HG02885 (cell line): Measurements from ENCODE around the gene MTNR1A.

Experiments
- ATAC-seq: cut with Tn5 transposase; IDR thresholded peaks from one replicate; pipeline ENCODE4 v1.9.1; 2021; ENCODE audit warnings: mild to moderate bottlenecking; ENCODE audit not compliant: unreplicated experiment, poor library complexity

The MTNR1A gene

DNA sequence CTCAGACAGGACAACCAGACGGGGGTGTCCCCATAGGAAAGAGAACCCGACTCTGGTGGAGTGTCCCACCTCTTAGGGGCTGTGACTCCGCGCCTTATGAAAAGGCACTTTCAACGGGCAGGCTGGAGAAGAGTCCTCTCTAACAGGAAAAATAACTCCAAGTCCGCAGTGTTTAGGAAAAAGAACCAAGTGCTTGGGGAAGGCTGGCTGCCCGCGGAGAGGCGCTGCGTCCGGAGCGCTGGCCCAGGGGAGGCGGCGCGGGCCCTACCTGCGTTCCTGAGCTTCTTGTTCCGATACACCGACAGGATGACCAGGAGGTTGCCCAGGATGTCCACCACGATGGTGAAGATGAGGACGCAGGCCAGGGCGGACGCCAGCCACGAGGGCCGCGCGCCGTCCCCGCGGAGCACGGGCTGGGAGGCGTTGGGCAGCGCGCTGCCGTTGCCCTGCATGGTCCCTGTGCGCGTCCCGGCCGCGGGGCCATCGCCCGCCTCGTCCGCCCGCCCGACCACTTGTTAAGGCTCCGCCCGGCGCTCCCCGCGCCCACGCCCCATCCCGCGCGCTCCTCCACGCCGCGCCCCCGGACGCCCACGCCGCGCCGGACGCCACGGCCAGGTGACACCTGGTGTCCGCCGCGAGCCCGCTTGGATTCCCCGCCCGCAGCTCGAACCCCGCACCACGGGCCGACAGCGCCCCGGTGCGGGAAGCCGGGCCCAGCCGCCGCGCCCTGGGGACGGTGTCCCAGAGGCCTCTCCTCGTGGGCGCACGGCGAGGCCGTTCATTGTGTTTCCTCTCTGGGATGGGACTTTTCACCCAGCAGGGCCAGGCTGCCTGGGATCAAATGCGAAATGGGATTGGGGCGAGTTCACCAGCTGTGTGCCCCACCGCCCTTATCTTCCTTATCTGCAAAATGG, at the start of gene MTNR1A:
MTNR1A (minus strand) TSS at position 654 of the 914 bp plus-strand sequence; CDS start at position 452, 202 bp downstream.
- no peak for ATAC-seq

DNA sequence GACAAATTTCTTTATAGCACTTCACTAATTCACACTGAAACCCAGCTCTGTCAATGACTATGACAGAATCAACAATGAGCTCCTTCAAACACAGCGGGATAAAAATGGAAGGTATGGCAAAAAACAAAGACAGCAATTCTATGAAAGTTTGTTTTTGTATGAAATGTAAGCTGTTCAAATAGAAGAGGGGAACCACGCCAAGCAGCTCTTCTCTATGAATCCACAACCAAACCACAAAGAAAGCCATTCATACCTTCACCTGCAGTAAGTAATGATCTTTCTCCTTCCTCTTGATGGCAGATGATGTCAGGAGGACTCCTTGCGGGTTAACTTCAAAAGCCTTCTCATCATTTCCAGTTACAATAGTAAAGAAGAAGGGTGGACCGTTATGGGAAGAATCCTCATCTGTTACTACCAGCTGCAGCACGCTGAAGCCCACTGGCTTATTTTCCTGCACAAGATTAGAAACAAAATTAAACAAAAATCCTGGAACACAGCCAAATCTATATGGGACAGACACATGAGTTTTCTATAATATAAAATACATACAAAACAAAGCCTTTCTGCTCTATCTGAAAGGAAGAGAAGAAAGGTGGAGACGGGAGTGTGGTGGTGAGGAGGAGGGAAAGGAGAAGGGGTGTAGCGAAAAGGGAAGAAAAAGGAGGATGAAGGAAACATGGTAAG, 48.9 kb upstream of the MTNR1A start:
- ATAC-seq: no peak

- no peak for ATAC-seq
These were observed 47.6 kb upstream of the MTNR1A start for GRCh38 chr4:186602978-186603377.

DNA sequence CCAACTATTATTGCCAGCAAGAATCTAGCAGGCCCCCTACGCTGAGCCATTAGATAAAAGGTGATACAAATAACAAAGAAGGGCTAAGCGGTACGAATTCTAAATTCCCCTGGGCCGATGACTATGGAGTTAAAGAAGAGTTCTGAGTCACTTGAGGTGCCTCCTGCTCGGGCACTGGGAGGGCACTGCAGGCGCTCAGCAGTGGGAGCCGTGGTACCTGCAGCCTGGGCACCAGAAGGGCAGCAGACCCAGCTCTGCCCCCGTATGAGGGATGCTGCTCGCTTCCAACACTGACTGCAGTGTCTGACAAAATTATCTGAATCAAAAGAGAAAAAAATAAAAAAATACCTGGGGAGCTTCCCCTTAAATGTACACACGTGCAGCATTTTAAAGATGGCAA, 44.1 kb upstream of the MTNR1A start:
- no peak for ATAC-seq

DNA sequence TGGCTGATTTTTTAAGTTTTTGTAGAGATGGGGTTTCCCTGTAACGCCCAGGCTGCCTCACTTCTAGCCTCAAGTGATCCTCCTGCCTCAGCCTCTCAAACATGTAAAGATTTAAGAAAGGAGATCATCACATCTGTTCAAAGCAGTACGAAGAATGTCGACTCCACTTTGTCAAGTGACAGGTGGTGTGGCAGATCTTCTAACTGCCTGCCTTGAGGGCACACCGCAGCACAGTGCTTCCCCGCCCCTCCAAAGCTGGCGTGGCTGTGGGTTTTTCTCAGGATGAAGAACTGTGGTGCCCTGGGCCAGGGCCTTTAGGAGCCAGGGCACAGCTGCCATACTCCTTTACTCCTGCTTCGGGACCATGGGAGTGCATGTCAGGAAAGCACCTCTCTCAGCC, 43.3 kb upstream of the MTNR1A start:
- ATAC-seq: no peak

DNA sequence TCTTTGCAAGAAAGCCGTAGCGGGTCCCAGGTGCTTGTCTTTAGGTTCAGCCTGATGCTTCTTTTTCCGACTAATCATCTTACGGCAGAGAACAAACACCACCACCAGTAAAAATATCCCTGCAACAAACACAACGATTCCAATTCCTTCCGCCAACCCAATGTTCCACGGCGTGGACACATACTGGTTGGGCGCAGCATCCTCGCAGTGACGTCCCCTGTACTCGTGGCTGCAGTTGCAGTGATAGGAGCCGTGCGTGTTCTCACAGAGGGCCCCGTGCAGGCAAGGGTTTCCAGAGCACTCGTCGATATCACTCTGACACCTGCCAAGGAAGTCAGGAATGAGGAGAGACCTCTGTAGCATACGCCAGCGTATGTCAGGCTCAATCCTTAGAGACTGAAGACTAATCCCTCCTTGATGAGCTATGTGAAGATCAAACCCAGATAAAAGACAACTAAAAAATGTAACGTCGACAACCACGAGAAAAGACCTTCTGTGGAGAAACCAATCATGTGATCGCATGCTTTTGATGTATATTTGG, 41.6 kb upstream of the MTNR1A start:
- no peak for ATAC-seq

DNA sequence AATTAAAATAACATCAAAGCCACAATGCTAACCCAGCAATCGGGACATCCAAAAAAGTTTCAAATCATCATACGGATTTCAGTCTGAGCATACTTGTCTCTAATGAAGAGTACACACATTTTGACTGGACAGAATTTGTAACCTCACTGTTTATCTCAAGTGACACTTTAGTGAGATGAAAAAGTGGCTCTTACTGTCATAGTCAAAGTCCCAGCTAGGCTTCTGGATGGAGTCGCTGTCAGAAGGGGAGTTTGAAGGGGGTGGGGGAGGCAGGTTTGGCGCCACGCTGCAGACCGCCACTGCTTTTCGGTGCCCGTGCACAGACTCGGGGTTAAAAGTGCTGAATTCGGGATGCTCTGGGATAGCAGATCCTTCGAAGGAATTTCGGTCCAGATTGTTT, 41.0 kb upstream of the MTNR1A start:
- ATAC-seq: no peak

- ATAC-seq: no peak
These were observed 38.2 kb upstream of the MTNR1A start for GRCh38 chr4:186593587-186593973.

- no peak for ATAC-seq
These were observed 37.7 kb upstream of the MTNR1A start for GRCh38 chr4:186592966-186593586.

DNA sequence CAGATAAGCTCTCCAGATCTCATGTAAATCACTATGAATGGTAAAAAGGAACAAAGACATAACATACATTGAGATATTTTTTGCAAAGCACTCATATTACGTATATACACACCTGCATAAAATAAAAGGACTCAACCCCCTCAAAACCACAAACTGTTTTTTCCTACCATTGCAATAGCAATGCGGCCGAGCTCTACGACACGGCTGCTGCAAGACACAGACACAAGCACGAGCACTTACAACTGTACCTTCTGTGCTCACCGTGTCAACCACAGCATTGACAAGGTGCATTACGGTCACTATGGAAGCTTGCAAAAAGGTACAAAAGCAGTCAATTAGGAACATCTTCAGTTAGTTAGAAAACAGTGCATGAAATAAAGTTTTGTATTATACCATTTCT, 37.1 kb upstream of the MTNR1A start:
- ATAC-seq: no peak

- ATAC-seq: no peak
These were observed 36.3 kb upstream of the MTNR1A start for GRCh38 chr4:186591651-186592050.

DNA sequence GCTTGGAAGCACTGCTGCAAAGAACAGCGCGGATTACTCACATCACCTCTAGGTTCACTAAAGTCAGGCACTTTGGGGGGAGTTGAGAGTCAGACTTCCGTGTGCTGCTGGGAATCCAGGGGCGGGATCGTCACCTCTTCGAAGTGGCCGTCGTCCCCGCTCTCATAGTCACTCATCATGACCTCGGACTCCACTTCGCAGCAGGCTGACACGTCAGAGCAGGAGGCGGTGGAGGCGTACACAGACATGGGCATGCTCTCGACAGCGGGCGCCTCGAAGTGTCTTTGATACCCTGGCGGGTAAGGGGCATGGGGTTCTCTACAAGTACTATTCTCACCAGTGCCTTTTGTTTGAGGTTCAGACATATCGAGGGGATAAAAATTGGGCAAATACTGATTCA, 33.1 kb upstream of the MTNR1A start:
- no peak for ATAC-seq

DNA sequence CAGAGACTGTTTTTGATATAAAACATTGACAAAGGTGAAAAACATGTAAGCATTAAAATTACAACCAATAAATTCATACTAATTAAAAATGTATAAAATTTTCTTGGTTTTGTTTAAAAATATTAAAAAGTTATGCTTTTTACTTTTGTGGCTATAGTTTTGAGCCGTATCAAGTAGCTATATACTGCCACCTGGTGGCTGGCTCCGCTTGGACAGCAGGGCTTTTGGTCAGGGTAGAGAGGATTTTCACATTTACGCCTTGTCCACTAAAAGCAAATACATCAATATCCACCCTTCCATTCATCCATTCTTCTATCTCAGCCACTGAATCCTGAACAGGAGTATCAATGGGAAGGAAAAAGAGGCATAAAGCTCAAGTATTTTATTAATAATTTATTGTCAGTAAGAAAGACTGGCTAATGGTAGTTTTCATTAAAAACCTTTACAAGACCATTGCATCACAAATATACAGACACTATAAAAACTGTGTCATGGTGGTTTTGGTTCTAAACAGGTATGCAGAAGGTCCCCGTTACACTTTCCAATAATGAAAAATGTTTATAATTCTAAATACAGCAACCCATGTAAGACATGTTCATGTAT, 32.1 kb upstream of the MTNR1A start:
- peak; percentile 81 for ATAC-seq

GRCh38 chr4:186586205-186586604, 30.8 kb upstream of the MTNR1A start:
- no peak for ATAC-seq

DNA sequence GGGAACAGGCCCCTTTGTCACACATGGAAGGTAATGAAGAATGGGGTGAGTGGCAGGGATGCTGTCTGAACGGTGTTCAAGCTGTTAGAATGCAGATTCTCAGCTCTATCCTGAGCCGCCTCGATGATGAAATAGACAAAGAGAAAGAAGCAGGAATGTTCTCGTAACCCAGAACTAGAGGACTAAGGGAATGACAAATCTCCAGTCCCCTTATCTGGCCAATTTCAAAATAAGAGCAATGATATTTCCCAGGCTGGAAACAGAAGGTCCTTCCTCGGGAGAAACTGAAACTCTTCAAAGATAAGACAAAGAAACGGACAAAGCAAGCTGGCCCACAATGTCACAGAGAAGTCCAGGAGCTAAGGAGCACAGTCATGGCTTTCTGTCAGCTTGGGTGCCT, 29.5 kb upstream of the MTNR1A start:
- ATAC-seq: no peak

DNA sequence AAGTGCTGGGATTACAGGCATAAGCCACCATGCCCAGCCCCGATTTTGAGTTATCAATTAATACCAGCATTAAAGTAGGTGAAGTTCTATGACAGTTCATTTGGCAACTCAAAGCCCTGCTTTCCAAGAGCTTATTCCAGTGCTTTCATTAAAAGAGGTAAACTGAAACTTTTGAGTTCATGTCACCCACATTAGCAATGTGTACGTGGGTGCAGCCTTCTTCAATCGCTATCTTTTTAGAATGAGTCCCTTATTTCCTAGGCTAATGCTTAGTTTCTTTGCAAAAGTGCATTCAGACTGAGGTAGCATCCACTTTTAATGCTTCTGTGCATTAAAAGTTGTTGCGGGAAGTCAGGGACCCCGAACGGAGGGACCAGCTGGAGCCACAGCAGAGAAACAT, 26.1 kb upstream of the MTNR1A start:
- no peak for ATAC-seq

DNA sequence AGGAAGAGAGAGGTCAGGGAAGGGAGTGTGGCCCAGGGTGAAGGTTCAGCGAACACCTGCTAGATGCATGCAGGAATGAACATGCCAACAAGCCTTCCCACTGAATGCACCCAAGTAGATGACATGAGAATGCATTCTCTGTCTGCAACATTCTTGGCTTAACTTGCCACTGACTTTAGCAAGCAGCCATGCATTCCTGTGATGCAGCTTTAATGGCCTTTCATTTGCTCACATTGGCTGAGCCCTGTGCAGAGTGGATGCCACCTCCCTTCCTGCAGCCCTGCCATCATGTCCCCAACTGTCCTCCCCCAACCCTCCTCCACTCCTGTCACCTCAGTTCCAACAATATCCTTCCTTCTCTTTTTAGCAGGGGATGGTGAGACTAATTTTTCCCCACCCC, 25.3 kb upstream of the MTNR1A start:
- ATAC-seq: no peak

DNA sequence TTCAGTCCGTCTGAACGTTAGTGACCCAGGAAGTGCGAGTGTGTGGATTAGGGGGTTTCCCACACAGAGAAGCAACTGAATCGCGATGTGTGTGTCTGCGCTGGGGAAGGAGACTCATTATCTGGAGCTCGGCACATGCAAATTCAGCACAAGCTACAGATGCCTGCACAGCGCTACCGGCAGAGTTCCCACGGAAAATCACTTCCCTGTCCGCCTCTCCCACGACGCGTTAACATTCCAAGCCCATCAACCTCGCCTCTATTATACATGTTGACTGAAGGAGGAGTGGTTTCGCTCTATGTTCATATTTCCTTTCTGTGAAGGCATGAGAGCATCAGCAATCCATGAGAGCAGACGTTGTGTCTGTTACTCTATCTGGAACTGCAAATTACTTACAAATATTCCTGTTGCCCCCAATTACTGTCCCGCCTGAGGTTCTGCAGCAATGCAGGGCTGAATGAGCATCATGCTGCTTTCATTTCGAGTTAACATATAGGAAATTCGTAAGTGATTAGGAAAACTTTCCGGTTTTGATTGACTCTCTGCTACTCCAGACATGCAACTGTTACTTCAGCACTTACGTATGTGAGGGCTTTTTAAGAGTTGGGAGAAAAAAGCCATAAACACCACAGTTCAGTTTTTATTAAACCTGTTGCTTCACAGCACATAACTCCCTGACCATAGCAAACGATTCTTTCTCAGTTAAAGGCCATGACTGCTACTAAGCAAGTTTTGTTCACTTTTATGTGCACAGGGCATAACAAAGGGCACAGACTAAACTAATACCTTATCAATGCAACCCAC, 15.0 kb upstream of the MTNR1A start:
- no peak for ATAC-seq

DNA sequence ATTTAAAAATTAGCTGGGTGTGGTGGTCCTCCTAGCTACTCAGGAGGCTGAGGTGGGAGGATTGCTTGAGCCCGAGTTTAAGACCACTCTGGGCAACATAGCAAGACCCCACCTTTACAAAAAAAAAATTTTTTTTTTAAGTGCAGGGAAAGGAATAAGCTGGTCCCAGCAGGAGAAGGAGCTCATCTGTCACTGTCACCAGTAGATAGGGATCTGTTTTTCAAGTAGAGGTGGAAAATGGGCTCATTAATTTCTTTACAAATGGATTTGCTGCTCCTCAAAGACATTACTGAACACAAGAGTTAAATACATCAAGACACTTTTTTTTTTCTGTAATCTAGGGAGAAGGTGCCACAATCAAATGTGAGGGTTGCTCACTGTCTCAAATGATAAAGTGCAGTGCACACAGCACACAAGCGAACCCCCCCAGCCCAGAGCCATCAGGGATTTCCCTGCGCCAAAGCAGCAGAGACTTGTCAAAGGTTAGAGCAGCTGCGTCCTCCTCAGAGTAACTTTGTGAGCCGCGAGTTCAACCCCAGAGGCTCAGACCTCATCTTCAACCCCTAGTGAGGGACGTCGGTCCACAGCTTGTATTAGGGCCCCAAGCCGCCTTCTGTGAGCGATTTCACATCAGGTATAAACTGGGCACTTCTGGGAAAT, 14.3 kb upstream of the MTNR1A start:
- ATAC-seq: no peak
